ENCODE measurements around the gene PCED1B. TPM values are rescaled to one million over a fixed set of nuclear protein-coding genes. Genes with fewer than 3 reads are reported as not detected.
"Not testable (repeated sequence)": the region's sequence is repeated elsewhere in the genome, so short reads cannot be mapped to it uniquely, and the experiment has no call there.

PCED1B gene
- total and polyA plus RNA-seq, 4 donors: 0.55 to 3.6 (median 1.9) TPM

DNA sequence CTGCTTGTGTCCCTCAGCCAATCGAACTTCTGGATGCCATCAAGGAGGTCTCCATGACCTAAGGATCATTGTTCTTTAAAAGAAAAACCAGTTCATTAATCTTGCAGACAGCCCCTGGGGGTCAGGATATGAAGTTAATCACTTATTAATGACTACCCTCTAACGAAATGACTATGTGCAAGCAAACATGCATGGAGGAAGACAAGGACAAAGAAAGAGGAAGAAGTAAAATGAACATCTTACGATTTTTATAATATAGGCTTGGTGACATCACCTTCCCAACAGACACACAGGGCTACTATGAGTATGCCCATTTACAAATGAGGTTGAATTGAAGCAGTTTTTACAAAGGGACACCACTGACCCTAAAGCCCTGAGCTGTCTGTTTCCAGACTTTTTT is 111.5 kb downstream of the PCED1B start:
- Histone ChIP-seq H3K27me3 (ENCODE audit: control insufficient read depth, insufficient read depth, low read length) (no peaks in the 10 kb centered on the region), H3K27ac (ENCODE audit: low read depth, low read length) (no peak overlapping the region), H3K4me1 (ENCODE audit: control insufficient read depth, insufficient read depth, low read length) (no peaks in the 10 kb centered on the region), H3K36me3 (ENCODE audit: control insufficient read depth, insufficient read depth, low read length) (no peaks in the 10 kb centered on the region), H3K9me3 (ENCODE audit: control insufficient read depth, insufficient read depth, low read length) (no peaks in the 10 kb centered on the region), H3K4me3 (ENCODE audit: low read depth, low read length) (no peak overlapping the region)
- no peak for DNase-seq (ENCODE audit: low read depth in 4 of 6, low spot score in 6 of 6)
- no CpG with 5 or more reads among the region's 3 CpGs for WGBS (ENCODE audit: insufficient coverage)

DNA sequence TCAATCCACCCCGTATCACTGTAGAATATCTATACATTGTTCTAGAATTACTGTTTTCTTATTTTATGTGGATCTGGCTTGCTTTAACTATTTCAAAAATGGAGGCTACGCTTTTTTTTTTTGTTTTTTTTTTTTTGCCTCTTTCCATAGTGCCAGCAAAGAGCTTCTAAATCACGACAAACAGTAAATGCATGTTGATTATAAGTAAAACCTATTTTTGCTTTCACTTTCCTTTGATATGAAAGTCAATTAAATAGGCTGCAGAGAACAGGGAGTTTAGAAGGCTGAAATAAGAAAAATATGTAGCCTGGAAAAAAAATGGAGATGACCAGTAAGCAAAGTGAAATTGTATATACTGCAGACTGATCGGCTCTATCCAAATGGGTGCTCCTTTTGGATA is 112.6 kb downstream of the PCED1B start:
- H3K4me3 ChIP-seq (ENCODE audit: low read depth, low read length): no peak overlapping the region
- H3K9me3 ChIP-seq (ENCODE audit: control insufficient read depth, insufficient read depth, low read length): no peaks in the 10 kb centered on the region
- no peak overlapping the region for H3K27ac ChIP-seq (ENCODE audit: low read depth, low read length)
- no CpG with 5 or more reads among the region's 4 CpGs for WGBS (ENCODE audit: insufficient coverage)
- H3K4me1 ChIP-seq (ENCODE audit: control insufficient read depth, insufficient read depth, low read length): no peaks in the 10 kb centered on the region
- H3K36me3 ChIP-seq (ENCODE audit: control insufficient read depth, insufficient read depth, low read length): no peaks in the 10 kb centered on the region
- H3K27me3 ChIP-seq (ENCODE audit: control insufficient read depth, insufficient read depth, low read length): no peaks in the 10 kb centered on the region
- DNase-seq (ENCODE audit: low read depth in 4 of 6, low spot score in 6 of 6): no peak

- DNase-seq (ENCODE audit: low read depth in 4 of 6, low spot score in 6 of 6): no peak
- H3K27ac ChIP-seq (ENCODE audit: low read depth, low read length): no peak overlapping the region
- H3K27me3 ChIP-seq (ENCODE audit: control insufficient read depth, insufficient read depth, low read length): no peaks in the 10 kb centered on the region
- WGBS (ENCODE audit: insufficient coverage): 95% methylated on average over 3 of the region's 3 CpGs
- no peaks in the 10 kb centered on the region for H3K36me3 ChIP-seq (ENCODE audit: control insufficient read depth, insufficient read depth, low read length)
- H3K4me1 ChIP-seq (ENCODE audit: control insufficient read depth, insufficient read depth, low read length): no peaks in the 10 kb centered on the region
- no peak overlapping the region for H3K4me3 ChIP-seq (ENCODE audit: low read depth, low read length)
- H3K9me3 ChIP-seq (ENCODE audit: control insufficient read depth, insufficient read depth, low read length): no peaks in the 10 kb centered on the region
These were observed 113.6 kb downstream of the PCED1B start for GRCh38 chr12:47193066-47193465.

DNA sequence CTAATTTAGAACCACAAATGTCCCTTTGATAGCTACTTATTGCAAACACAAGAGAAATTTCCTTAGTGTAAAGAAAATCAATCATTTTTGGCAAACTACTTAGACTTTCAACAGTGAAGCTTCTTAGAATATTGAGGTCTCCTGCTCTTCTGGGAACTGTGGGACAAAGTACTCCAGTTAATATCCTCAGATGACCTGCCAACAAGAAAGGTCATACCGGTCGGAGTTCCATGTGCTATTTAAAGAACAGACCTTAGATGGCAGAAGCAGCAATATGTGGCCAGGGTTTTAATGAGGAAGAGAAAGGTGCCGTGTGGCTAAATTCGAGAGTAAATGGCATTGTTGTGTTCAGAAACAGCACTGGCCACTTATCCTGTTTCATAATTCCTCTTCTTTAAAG is 115.1 kb downstream of the PCED1B start:
- 18% methylated on average over 2 of the region's 4 CpGs for WGBS (ENCODE audit: insufficient coverage)
- no peak overlapping the region for H3K4me3 ChIP-seq (ENCODE audit: low read depth, low read length)
- no peak overlapping the region for H3K27ac ChIP-seq (ENCODE audit: low read depth, low read length)
- H3K4me1 ChIP-seq (ENCODE audit: control insufficient read depth, insufficient read depth, low read length): no peaks in the 10 kb centered on the region
- no peaks in the 10 kb centered on the region for H3K27me3 ChIP-seq (ENCODE audit: control insufficient read depth, insufficient read depth, low read length)
- no peaks in the 10 kb centered on the region for H3K9me3 ChIP-seq (ENCODE audit: control insufficient read depth, insufficient read depth, low read length)
- DNase-seq (ENCODE audit: low read depth in 4 of 6, low spot score in 6 of 6): peak in 1 of 6 donors; percentile 28
- H3K36me3 ChIP-seq (ENCODE audit: control insufficient read depth, insufficient read depth, low read length): no peaks in the 10 kb centered on the region

- peaks cover 3% of the 10 kb centered on the region for H3K9me3 ChIP-seq (ENCODE audit: control insufficient read depth, insufficient read depth, low read length)
- no peak overlapping the region for H3K4me3 ChIP-seq (ENCODE audit: low read depth, low read length)
- WGBS (ENCODE audit: insufficient coverage): no CpG with 5 or more reads among the region's 2 CpGs
- H3K4me1 ChIP-seq (ENCODE audit: control insufficient read depth, insufficient read depth, low read length): no peaks in the 10 kb centered on the region
- H3K27ac ChIP-seq (ENCODE audit: low read depth, low read length): no peak overlapping the region
- H3K36me3 ChIP-seq (ENCODE audit: control insufficient read depth, insufficient read depth, low read length): no peaks in the 10 kb centered on the region
- DNase-seq (ENCODE audit: low read depth in 4 of 6, low spot score in 6 of 6): no peak
- H3K27me3 ChIP-seq (ENCODE audit: control insufficient read depth, insufficient read depth, low read length): no peaks in the 10 kb centered on the region
These were observed 121.0 kb downstream of the PCED1B start for GRCh38 chr12:47200446-47200845.

GRCh38 chr12:47201190-47201589 is 121.8 kb downstream of the PCED1B start:
- DNase-seq (ENCODE audit: low read depth in 4 of 6, low spot score in 6 of 6): not testable (repeated sequence)

DNA sequence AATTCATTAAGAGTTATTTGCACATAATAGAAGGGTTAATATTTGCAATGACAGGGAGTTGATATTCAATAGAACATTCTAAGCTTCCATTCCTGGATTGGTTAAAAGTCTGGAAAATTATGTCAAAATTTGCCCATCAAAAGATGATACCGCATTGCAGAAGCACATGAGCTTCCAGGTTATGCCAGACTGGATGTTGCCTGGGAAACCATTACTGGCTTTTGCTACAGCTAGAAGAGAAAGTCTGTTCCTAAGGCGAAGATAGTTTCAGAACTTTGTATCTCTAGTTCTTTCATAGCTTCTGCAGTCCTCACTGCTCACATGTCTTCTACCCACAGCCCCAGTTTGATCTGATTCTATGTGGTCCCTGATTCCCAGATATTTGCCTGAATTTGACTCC is 122.8 kb downstream of the PCED1B start:
- Histone ChIP-seq H3K36me3 (ENCODE audit: control insufficient read depth, insufficient read depth, low read length) (no peaks in the 10 kb centered on the region), H3K27ac (ENCODE audit: low read depth, low read length) (no peak overlapping the region), H3K4me1 (ENCODE audit: control insufficient read depth, insufficient read depth, low read length) (no peaks in the 10 kb centered on the region), H3K27me3 (ENCODE audit: control insufficient read depth, insufficient read depth, low read length) (no peaks in the 10 kb centered on the region), H3K4me3 (ENCODE audit: low read depth, low read length) (no peak overlapping the region), H3K9me3 (ENCODE audit: control insufficient read depth, insufficient read depth, low read length) (peaks cover 3% of the 10 kb centered on the region)
- peak in 2 of 6 donors; percentile 40 to 55 for DNase-seq (ENCODE audit: low read depth in 4 of 6, low spot score in 6 of 6)
- 60% methylated on average over 1 of the region's 2 CpGs for WGBS (ENCODE audit: insufficient coverage)

More at GRCh38 chr12:47201190-47201589, 121.8 kb downstream of the PCED1B start:
- H3K4me3 ChIP-seq (ENCODE audit: low read depth, low read length); H3K27ac ChIP-seq (ENCODE audit: low read depth, low read length); H3K36me3 ChIP-seq (ENCODE audit: control insufficient read depth, insufficient read depth, low read length); H3K4me1 ChIP-seq (ENCODE audit: control insufficient read depth, insufficient read depth, low read length); H3K9me3 ChIP-seq (ENCODE audit: control insufficient read depth, insufficient read depth, low read length); H3K27me3 ChIP-seq (ENCODE audit: control insufficient read depth, insufficient read depth, low read length): not testable (repeated sequence)
- WGBS (ENCODE audit: insufficient coverage): 87% methylated on average over 5 of the region's 6 CpGs

- no peak for DNase-seq (ENCODE audit: low read depth in 4 of 6, low spot score in 6 of 6)
- H3K36me3 ChIP-seq (ENCODE audit: control insufficient read depth, insufficient read depth, low read length): no peaks in the 10 kb centered on the region
- WGBS (ENCODE audit: insufficient coverage): 83% methylated on average over 5 of the region's 8 CpGs
- no peaks in the 10 kb centered on the region for H3K4me1 ChIP-seq (ENCODE audit: control insufficient read depth, insufficient read depth, low read length)
- H3K4me3 ChIP-seq (ENCODE audit: low read depth, low read length): no peak overlapping the region
- H3K9me3 ChIP-seq (ENCODE audit: control insufficient read depth, insufficient read depth, low read length): peaks cover 3% of the 10 kb centered on the region
- H3K27ac ChIP-seq (ENCODE audit: low read depth, low read length): no peak overlapping the region
- no peaks in the 10 kb centered on the region for H3K27me3 ChIP-seq (ENCODE audit: control insufficient read depth, insufficient read depth, low read length)
These were observed 126.4 kb downstream of the PCED1B start for GRCh38 chr12:47205532-47206449.

GRCh38 chr12:47206450-47207339 is 127.3 kb downstream of the PCED1B start:
- no peak overlapping the region for H3K4me3 ChIP-seq (ENCODE audit: low read depth, low read length)
- H3K9me3 ChIP-seq (ENCODE audit: control insufficient read depth, insufficient read depth, low read length): peaks cover 3% of the 10 kb centered on the region
- no peaks in the 10 kb centered on the region for H3K4me1 ChIP-seq (ENCODE audit: control insufficient read depth, insufficient read depth, low read length)
- H3K27ac ChIP-seq (ENCODE audit: low read depth, low read length): no peak overlapping the region
- WGBS (ENCODE audit: insufficient coverage): no CpG with 5 or more reads among the region's 5 CpGs
- no peaks in the 10 kb centered on the region for H3K36me3 ChIP-seq (ENCODE audit: control insufficient read depth, insufficient read depth, low read length)
- no peaks in the 10 kb centered on the region for H3K27me3 ChIP-seq (ENCODE audit: control insufficient read depth, insufficient read depth, low read length)
- no peak for DNase-seq (ENCODE audit: low read depth in 4 of 6, low spot score in 6 of 6)
